Stimulated activated naive CD8-positive, alpha-beta T cell treated with anti-CD3 and anti-CD28 coated beads, Interleukin-15, amount 100 ng/mL, for 72 hours (primary cell): ENCODE measurements around the gene MARK1.
"Not testable (repeated sequence)": the region's sequence is repeated elsewhere in the genome, so short reads cannot be mapped to it uniquely, and the experiment has no call there.

Source experiments
- ATAC-seq: fragments of 150-1000 bp; cut with Tn5 transposase; 2 replicates; pipeline ENCODE4 v1.10.0; 2021; ENCODE audit warnings: mild to moderate bottlenecking, moderate library complexity
- DNase-seq, 2 donors: peaks; one replicate each; pipeline ENCODE4 v3.0.0; 2021 to 2022
- H3K27ac Mint-ChIP-seq, 2 donors: one replicate each; pipeline ENCODE4 v1.8.0; 2022; ENCODE audit warnings: mild to moderate bottlenecking in 2 of 2, mixed read lengths in 2 of 2, moderate library complexity in 2 of 2
- H3K27me3 Mint-ChIP-seq: one replicate; pipeline ENCODE4 v1.8.0; 2022; ENCODE audit warnings: mixed read lengths
- H3K4me1 Mint-ChIP-seq: one replicate; pipeline ENCODE4 v1.8.0; 2022; ENCODE audit warnings: mild to moderate bottlenecking, mixed read lengths
- H3K4me3 Mint-ChIP-seq, 2 donors: one replicate each; pipeline ENCODE4 v1.8.0; 2022; ENCODE audit warnings: mild to moderate bottlenecking in 2 of 2, mixed read lengths in 2 of 2, moderate library complexity in 1 of 2
- H3K9me3 Mint-ChIP-seq, 2 donors: one replicate each; pipeline ENCODE4 v1.8.0; 2022; ENCODE audit warnings: mixed read lengths in 2 of 2

The MARK1 gene

GRCh38 chr1:220642285-220642684 lies 114.3 kb downstream of the MARK1 start:
- Mint-ChIP-seq H3K27me3 (peaks cover 54% of the 10 kb centered on the region), H3K27ac (no peak overlapping the region), H3K4me1 (no peaks in the 10 kb centered on the region), H3K9me3 (no peaks in the 10 kb centered on the region), H3K4me3 (no peak overlapping the region)
- DNase-seq = no peak
- ATAC-seq = no peak

DNA sequence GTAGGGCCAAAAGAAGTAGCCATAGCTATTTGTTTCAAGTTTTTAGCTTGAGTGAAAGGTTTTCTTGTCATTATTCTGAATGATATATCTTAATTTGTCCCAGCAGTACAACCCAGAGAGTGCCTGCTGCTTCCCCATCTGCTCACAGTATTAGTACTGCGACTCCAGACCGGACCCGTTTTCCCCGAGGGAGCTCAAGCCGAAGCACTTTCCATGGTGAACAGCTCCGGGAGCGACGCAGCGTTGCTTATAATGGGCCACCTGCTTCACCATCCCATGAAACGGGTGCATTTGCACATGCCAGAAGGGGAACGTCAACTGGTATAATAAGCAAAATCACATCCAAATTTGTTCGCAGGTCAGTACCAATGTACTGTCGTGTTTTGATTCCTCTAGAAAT lies 125.1 kb downstream of the MARK1 start:
- H3K27ac Mint-ChIP-seq = no peak overlapping the region
- no peak for ATAC-seq
- H3K9me3 Mint-ChIP-seq = no peaks in the 10 kb centered on the region
- H3K4me3 Mint-ChIP-seq = no peak overlapping the region
- no peaks in the 10 kb centered on the region for H3K4me1 Mint-ChIP-seq
- no peak for DNase-seq
- no peaks in the 10 kb centered on the region for H3K27me3 Mint-ChIP-seq

GRCh38 chr1:220655509-220655908 lies 127.6 kb downstream of the MARK1 start:
- DNase-seq (no peak), ATAC-seq (no peak)
- Mint-ChIP-seq H3K9me3 (no peaks in the 10 kb centered on the region), H3K27me3 (no peaks in the 10 kb centered on the region), H3K27ac (no peak overlapping the region), H3K4me3 (no peak overlapping the region), H3K4me1 (no peaks in the 10 kb centered on the region)

GRCh38 chr1:220655961-220656740 lies 128.2 kb downstream of the MARK1 start:
- no peaks in the 10 kb centered on the region for H3K9me3 Mint-ChIP-seq
- ATAC-seq (no peak), DNase-seq (no peak)
- no peaks in the 10 kb centered on the region for H3K27me3 Mint-ChIP-seq
- no peak overlapping the region for H3K27ac Mint-ChIP-seq
- no peak overlapping the region for H3K4me3 Mint-ChIP-seq
- H3K4me1 Mint-ChIP-seq = no peaks in the 10 kb centered on the region

GRCh38 chr1:220666349-220666748 lies 138.4 kb downstream of the MARK1 start:
- ATAC-seq (no peak), DNase-seq (no peak)
- Mint-ChIP-seq H3K27me3 (peaks cover 7% of the 10 kb centered on the region), H3K4me1 (no peaks in the 10 kb centered on the region), H3K27ac (no peak overlapping the region), H3K9me3 (peaks cover 0 to 8% of the 10 kb centered on the region in 2 donors), H3K4me3 (no peak overlapping the region)

- Mint-ChIP-seq H3K4me3 (no peak overlapping the region), H3K27ac (no peak overlapping the region), H3K4me1 (no peaks in the 10 kb centered on the region), H3K9me3 (peaks cover 0 to 8% of the 10 kb centered on the region in 2 donors), H3K27me3 (peaks cover 11% of the 10 kb centered on the region)
- DNase-seq = no peak
- no peak for ATAC-seq
These were observed 141.1 kb downstream of the MARK1 start for GRCh38 chr1:220669005-220669404.

- peaks cover 0 to 8% of the 10 kb centered on the region in 2 donors for H3K9me3 Mint-ChIP-seq
- H3K4me1 Mint-ChIP-seq = no peaks in the 10 kb centered on the region
- no peak overlapping the region for H3K27ac Mint-ChIP-seq
- DNase-seq (no peak), ATAC-seq (no peak)
- peaks cover 14% of the 10 kb centered on the region for H3K27me3 Mint-ChIP-seq
- no peak overlapping the region for H3K4me3 Mint-ChIP-seq
These were observed 142.4 kb downstream of the MARK1 start for GRCh38 chr1:220670365-220670764.

- no peak for DNase-seq
- no peak overlapping the region for H3K27ac Mint-ChIP-seq
- peaks cover 7% of the 10 kb centered on the region for H3K27me3 Mint-ChIP-seq
- ATAC-seq = no peak
- no peak overlapping the region for H3K4me3 Mint-ChIP-seq
- peaks cover 0 to 8% of the 10 kb centered on the region in 2 donors for H3K9me3 Mint-ChIP-seq
- no peaks in the 10 kb centered on the region for H3K4me1 Mint-ChIP-seq
These were observed 146.0 kb downstream of the MARK1 start for GRCh38 chr1:220673921-220674320.

DNA sequence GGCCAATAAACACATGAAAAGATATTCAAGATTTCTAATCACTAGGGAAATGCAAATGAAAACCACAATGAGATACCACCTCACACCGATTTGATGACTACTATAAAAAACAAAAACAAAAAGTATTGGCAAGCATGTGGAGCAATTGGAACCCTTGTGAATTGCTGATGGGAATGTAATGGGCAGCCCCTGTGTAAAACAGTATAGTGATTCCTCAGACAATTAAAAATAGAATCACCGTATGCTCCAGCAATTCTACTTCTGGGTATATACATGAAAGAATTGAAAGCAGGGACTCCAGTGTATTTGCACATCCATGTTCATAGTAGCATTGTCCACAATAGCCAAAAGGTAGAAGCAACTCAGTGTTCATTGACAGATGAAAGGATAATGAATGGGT lies 149.3 kb downstream of the MARK1 start:
- no peak overlapping the region for H3K4me3 Mint-ChIP-seq
- ATAC-seq (no peak), DNase-seq (no peak)
- H3K27me3 Mint-ChIP-seq = peaks cover 7% of the 10 kb centered on the region
- no peaks in the 10 kb centered on the region for H3K9me3 Mint-ChIP-seq
- no peaks in the 10 kb centered on the region for H3K4me1 Mint-ChIP-seq
- H3K27ac Mint-ChIP-seq = no peak overlapping the region

DNA sequence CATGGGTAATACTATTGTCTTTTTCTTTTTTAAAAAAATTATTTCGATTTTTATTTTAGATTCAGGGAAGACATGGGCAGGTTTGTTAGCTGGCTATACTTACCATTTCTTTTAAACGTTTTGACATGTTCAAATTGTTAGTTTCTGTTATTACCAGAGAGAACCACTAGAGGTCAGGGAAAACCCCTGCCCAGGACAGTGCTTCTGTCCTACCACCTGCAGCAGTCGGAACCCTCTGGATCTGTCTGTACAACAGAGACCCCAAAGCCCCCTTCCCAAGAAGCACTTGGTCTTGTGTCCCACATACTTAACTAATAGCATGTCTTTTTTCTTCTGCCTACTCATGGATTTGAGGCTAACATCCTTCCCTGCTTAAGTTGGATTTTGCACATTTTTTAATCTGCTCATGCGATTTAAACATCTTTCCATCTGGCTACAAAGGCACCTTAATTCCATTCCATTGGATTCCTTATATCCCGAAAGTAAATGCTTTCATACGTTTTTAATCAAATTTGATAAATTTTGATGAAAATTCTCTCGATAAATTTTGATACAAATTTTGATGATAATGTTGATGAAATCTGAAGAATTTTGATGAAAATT lies 152.2 kb downstream of the MARK1 start:
- DNase-seq (peak in 1 of 2 donors; percentile 9), ATAC-seq (peak; percentile 77)
- no peaks in the 10 kb centered on the region for H3K4me1 Mint-ChIP-seq
- H3K4me3 Mint-ChIP-seq = no peak overlapping the region
- H3K9me3 Mint-ChIP-seq = no peaks in the 10 kb centered on the region
- no peak overlapping the region for H3K27ac Mint-ChIP-seq
- no peaks in the 10 kb centered on the region for H3K27me3 Mint-ChIP-seq

GRCh38 chr1:220681220-220681880 lies 153.4 kb downstream of the MARK1 start:
- H3K27me3 Mint-ChIP-seq = no peaks in the 10 kb centered on the region
- no peaks in the 10 kb centered on the region for H3K9me3 Mint-ChIP-seq
- no peak overlapping the region for H3K4me3 Mint-ChIP-seq
- DNase-seq (no peak), ATAC-seq (no peak)
- no peak overlapping the region for H3K27ac Mint-ChIP-seq
- no peaks in the 10 kb centered on the region for H3K4me1 Mint-ChIP-seq

GRCh38 chr1:220682901-220683576 lies 155.1 kb downstream of the MARK1 start:
- Mint-ChIP-seq H3K4me1 (no peaks in the 10 kb centered on the region), H3K27me3 (no peaks in the 10 kb centered on the region), H3K4me3 (no peak overlapping the region), H3K9me3 (no peaks in the 10 kb centered on the region), H3K27ac (no peak overlapping the region)
- DNase-seq (no peak), ATAC-seq (no peak)

- H3K27me3 Mint-ChIP-seq, H3K4me3 Mint-ChIP-seq, DNase-seq, ATAC-seq, H3K9me3 Mint-ChIP-seq, H3K4me1 Mint-ChIP-seq: not testable (repeated sequence)
- peak overlapping the region in 1 of 2 donors; percentile 19 for H3K27ac Mint-ChIP-seq
These were observed 155.8 kb downstream of the MARK1 start for GRCh38 chr1:220683716-220684115.

- DNase-seq (no peak), ATAC-seq (no peak)
- Mint-ChIP-seq H3K27ac (no peak overlapping the region), H3K4me1 (peaks cover 4% of the 10 kb centered on the region), H3K9me3 (no peaks in the 10 kb centered on the region), H3K4me3 (no peak overlapping the region), H3K27me3 (peaks cover 6% of the 10 kb centered on the region)
These were observed 157.0 kb downstream of the MARK1 start for GRCh38 chr1:220684890-220685289.

GRCh38 chr1:220685879-220686278 lies 157.9 kb downstream of the MARK1 start:
- ATAC-seq = no peak
- Mint-ChIP-seq H3K4me1 (peaks cover 10% of the 10 kb centered on the region), H3K27ac (no peak overlapping the region), H3K27me3 (peaks cover 12% of the 10 kb centered on the region), H3K9me3 (no peaks in the 10 kb centered on the region), H3K4me3 (no peak overlapping the region)
- no peak for DNase-seq

DNA sequence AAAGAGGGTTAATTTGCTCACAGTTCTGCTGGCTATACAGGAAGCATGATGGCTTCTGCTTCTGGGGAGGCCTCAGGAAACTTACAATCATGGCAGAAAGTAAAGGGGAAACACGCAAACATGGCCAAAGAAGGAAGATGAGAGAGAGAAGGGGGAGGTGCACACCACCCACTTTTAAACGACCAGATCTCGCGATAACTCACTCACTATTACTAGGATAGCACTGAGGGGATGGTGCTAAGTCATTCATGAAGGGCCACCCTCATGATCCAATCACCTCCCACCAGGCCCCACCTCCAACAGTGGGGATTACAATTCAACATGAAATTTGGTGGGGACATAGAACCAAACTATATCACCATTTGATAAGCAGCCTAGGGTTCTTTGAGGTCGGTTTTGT lies 159.9 kb downstream of the MARK1 start:
- no peak for ATAC-seq
- H3K4me3 Mint-ChIP-seq = no peak overlapping the region
- H3K4me1 Mint-ChIP-seq = peaks cover 10% of the 10 kb centered on the region
- no peak for DNase-seq
- no peaks in the 10 kb centered on the region for H3K9me3 Mint-ChIP-seq
- no peak overlapping the region for H3K27ac Mint-ChIP-seq
- peaks cover 26% of the 10 kb centered on the region for H3K27me3 Mint-ChIP-seq
